Measurements from ENCODE around the gene GFPT2. TPM values are rescaled to one million over a fixed set of nuclear protein-coding genes. Genes with fewer than 3 reads are reported as not detected.

The GFPT2 gene
- total and polyA plus RNA-seq, 7 donors: 2.0 to 7.2 (median 4.4) TPM

DNA sequence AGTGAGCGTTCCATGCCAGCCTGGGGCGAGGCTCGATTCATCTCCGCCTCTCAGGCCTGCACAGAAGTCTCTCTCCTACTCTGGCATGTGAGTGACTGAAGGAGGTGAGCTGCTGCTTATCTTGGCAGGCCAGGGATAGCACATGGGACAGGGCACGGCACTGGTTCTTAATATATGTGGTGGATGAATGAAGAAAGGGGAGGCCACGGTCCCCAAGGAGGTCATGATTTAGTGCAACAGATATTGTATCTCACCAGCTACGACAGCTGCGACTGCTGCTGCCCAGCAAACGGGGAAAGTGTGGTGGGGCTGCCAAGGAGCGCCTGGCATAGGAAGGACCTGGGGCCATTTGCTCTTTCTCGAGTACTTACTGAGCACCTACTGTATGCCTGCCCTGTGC, 41.9 kb downstream of the GFPT2 start:
- Histone ChIP-seq H3K27ac (no peak overlapping the region), H3K4me3 (no peak overlapping the region), H3K27me3 (ENCODE audit: insufficient read depth in 3 of 3, low read length in 2 of 3) (no peaks in the 10 kb centered on the region), H3K36me3 (ENCODE audit: insufficient read depth in 1 of 2, low read depth in 1 of 2) (no peaks in the 10 kb centered on the region), H3K9me3 (no peaks in the 10 kb centered on the region), H3K4me1 (no peaks in the 10 kb centered on the region)
- ATAC-seq (no peak), DNase-seq (no peak)
- 44 to 65% (median 55%) methylated on average over 11 of the region's 11 CpGs for WGBS, 3 donors
- TF ChIP-seq, protein P1, sequence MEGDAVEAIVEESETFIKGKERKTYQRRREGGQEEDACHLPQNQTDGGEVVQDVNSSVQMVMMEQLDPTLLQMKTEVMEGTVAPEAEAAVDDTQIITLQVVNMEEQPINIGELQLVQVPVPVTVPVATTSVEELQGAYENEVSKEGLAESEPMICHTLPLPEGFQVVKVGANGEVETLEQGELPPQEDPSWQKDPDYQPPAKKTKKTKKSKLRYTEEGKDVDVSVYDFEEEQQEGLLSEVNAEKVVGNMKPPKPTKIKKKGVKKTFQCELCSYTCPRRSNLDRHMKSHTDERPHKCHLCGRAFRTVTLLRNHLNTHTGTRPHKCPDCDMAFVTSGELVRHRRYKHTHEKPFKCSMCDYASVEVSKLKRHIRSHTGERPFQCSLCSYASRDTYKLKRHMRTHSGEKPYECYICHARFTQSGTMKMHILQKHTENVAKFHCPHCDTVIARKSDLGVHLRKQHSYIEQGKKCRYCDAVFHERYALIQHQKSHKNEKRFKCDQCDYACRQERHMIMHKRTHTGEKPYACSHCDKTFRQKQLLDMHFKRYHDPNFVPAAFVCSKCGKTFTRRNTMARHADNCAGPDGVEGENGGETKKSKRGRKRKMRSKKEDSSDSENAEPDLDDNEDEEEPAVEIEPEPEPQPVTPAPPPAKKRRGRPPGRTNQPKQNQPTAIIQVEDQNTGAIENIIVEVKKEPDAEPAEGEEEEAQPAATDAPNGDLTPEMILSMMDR (IDR thresholded peaks at IDR 0.05): no peak
- intact Hi-C loops (cut with DNase I): no loop called here

DNA sequence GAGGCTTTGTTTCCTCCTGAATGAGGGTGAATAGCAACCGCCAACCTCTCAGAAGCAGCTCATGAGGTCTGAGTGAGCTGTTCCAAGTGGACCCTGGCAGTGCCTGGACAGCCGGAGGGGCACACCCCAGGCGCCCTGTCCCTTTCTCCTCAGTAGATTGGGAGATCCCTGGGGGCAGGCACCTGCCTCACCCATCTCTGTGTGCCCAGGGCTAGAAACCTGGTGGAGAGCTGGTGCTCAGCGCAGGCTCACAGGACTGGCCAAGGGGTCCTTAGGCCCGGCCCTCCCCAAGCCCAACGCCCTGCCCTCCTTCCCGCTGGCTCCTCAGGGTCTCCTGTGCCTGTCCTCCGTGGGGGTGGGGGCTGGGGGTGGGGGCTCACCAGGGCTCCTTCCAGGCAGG, 46.3 kb downstream of the GFPT2 start:
- TF ChIP-seq, protein P1 (IDR thresholded peaks at IDR 0.05): no peak
- Histone ChIP-seq H3K9me3 (no peaks in the 10 kb centered on the region), H3K4me3 (no peak overlapping the region), H3K36me3 (ENCODE audit: insufficient read depth in 1 of 2, low read depth in 1 of 2) (no peaks in the 10 kb centered on the region), H3K4me1 (no peaks in the 10 kb centered on the region), H3K27ac (no peak overlapping the region), H3K27me3 (ENCODE audit: insufficient read depth in 3 of 3, low read length in 2 of 3) (no peaks in the 10 kb centered on the region)
- no peak for ATAC-seq
- no peak for DNase-seq
- intact Hi-C loops (cut with DNase I): no loop called here
- 90 to 93% (median 91%) methylated on average over 8 of the region's 8 CpGs for WGBS, 3 donors

DNA sequence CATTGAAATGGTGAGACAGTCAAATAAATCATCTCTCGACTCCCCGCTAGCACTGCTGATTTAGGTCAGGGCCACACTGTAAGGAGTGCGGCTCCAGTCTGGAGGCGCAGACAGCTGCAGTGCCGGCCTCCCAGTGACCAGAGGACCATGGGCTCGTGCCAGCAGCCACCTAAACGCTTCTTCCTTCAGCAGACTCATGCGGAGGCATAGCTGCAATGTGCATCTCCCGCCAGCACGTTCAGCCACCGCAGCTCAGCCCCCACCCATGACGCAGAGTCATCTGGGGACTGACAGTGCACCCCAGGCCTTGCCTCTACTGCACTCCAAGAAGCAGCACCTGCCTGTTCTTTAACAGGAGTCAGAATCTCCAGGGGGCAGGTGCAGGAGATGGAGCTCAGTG, 47.7 kb downstream of the GFPT2 start:
- Histone ChIP-seq H3K4me3 (no peak overlapping the region), H3K9me3 (no peaks in the 10 kb centered on the region), H3K27me3 (ENCODE audit: insufficient read depth in 3 of 3, low read length in 2 of 3) (peaks cover 0 to 2% (median 0%) of the 10 kb centered on the region in 3 donors), H3K27ac (no peak overlapping the region), H3K36me3 (ENCODE audit: insufficient read depth in 1 of 2, low read depth in 1 of 2) (no peaks in the 10 kb centered on the region), H3K4me1 (no peaks in the 10 kb centered on the region)
- no peak for ATAC-seq
- intact Hi-C loops (cut with DNase I): no loop called here
- WGBS, 3 donors: 87 to 91% (median 88%) methylated on average over 12 of the region's 12 CpGs
- no peak for DNase-seq
- TF ChIP-seq, protein P1 (IDR thresholded peaks at IDR 0.05): no peak

DNA sequence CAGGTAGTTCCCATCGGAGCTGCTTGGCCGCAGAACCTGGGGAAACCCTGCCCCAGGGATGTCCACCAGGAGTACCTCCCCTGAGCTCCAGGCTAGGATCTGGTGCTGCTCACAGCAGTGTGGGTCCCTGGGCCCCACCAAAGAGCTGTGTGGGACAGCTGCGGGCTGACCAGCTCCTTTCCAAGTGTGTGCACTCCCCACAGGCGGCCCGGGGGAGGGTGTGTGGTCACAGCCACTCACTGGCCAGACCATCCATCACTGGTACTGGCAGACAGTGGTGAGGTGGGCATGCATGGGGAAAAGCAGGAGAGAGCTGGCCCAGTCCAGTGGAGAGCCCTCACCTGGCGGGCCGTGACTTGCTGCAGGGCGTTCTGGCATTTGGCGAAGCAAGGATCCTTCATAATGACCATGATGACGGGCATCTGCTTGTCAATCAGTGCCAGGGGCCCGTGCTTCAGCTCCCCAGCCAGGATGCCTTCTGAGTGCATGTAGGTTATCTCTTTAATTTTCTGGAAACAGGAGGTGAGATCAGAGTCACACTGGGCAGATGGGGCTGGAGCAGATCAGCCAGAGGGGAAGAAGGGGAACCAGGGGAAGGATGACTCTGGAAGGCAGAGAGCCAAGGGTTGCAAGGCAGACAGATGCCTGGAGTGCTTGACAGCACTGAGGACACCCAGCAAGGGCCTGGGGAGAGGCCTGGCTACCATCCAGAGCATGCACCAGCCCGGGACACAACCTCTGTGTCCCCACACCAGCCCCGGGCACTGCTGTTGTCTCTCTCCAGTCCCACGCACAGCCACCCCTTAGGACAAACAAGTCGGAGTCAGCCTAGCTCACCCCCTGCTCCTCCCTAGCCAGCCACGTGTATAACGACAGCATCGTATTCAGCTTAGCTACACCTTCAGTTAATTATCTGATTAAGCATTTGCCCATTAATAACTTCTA, 48.4 kb downstream of the GFPT2 start:
- WGBS, 3 donors: 79 to 84% (median 80%) methylated on average over 18 of the region's 18 CpGs
- TF ChIP-seq, protein P1 (IDR thresholded peaks at IDR 0.05): no peak
- H3K27ac ChIP-seq: no peak overlapping the region
- H3K4me3 ChIP-seq: no peak overlapping the region
- no peak for DNase-seq
- peaks cover 0 to 2% (median 0%) of the 10 kb centered on the region in 3 donors for H3K27me3 ChIP-seq (ENCODE audit: insufficient read depth in 3 of 3, low read length in 2 of 3)
- no peak for ATAC-seq
- no peaks in the 10 kb centered on the region for H3K36me3 ChIP-seq (ENCODE audit: insufficient read depth in 1 of 2, low read depth in 1 of 2)
- H3K9me3 ChIP-seq: no peaks in the 10 kb centered on the region
- intact Hi-C loops (cut with DNase I): no loop called here
- no peaks in the 10 kb centered on the region for H3K4me1 ChIP-seq

Data from psoas muscle (tissue), 8 donors.